Measurements from ENCODE around the gene VOPP1.

GRCh38 chr7:55507743-55508142, 64.6 kb downstream of the VOPP1 start:
- no peak for TF ChIP-seq CTCF (conservative IDR thresholded peaks at IDR 0.05 in 1 of 2, IDR thresholded peaks at IDR 0.05 in 1 of 2; ENCODE audit: extremely low read depth in 1 of 2, insufficient read depth in 1 of 2, low read depth in 1 of 2, low read length in 2 of 2)
- TF ChIP-seq EZH2 (IDR thresholded peaks at IDR 0.05; ENCODE audit: borderline replicate concordance, low read length): no peak

Measured in mammary epithelial cell (primary cell).